SU-DHL-6 (cell line): ENCODE results near the gene KCTD17.

Experiments used
- EZH2phosphoT487 ChIP-seq: fragments of 200-600 bp; sonication (generic), shearing (Covaris generic); conservative IDR thresholded peaks from 2 replicates; pipeline ENCODE4 v1.6.1; 2018; ENCODE audit warnings: mild to moderate bottlenecking, antibody characterized with exemption, low read length, moderate library complexity, mixed read lengths
- TF ChIP-seq, protein P1 (sequence below): fragments of 200-600 bp; sonication (generic); IDR thresholded peaks from one replicate; pipeline ENCODE4 v1.5.1; 2017; ENCODE audit warnings: antibody characterized with exemption, mild to moderate bottlenecking, low read length, moderate library complexity; ENCODE audit not compliant: insufficient read depth, poor library complexity, severe bottlenecking

DNA sequence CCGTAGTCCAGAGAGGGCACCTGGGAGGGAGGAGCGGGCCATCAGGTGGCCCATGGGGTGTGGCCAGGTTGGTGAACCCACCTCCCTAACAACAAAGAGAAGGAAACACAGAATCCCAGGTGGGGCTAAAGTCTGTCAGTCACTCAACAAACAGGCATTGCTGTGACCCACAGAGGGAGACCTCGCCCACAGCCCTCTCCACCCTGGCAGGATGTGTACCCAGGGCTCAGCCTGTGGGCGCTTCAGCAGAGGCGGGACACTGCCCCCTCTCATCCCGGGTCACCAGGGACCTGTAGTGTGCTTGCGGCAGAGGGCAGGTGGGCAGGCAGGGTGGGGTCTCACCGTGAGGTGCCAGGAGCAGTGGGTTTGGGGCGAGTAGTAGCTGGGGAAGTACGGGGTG, 32.8 kb downstream of the KCTD17 start:
- TF ChIP-seq, protein P1, sequence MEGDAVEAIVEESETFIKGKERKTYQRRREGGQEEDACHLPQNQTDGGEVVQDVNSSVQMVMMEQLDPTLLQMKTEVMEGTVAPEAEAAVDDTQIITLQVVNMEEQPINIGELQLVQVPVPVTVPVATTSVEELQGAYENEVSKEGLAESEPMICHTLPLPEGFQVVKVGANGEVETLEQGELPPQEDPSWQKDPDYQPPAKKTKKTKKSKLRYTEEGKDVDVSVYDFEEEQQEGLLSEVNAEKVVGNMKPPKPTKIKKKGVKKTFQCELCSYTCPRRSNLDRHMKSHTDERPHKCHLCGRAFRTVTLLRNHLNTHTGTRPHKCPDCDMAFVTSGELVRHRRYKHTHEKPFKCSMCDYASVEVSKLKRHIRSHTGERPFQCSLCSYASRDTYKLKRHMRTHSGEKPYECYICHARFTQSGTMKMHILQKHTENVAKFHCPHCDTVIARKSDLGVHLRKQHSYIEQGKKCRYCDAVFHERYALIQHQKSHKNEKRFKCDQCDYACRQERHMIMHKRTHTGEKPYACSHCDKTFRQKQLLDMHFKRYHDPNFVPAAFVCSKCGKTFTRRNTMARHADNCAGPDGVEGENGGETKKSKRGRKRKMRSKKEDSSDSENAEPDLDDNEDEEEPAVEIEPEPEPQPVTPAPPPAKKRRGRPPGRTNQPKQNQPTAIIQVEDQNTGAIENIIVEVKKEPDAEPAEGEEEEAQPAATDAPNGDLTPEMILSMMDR, result no peak
- TF ChIP-seq EZH2phosphoT487, result no peak
